ENCODE measurements around the gene TEKT5.
"Not testable (repeated sequence)": the region's sequence is repeated elsewhere in the genome, so short reads cannot be mapped to it uniquely, and the experiment has no call there.

Gene TEKT5

GRCh38 chr16:10652730-10653590, 41.8 kb downstream of the TEKT5 start:
- Histone ChIP-seq H3K27ac (ENCODE audit: low read depth, low read length) (no peak overlapping the region), H3K9ac (ENCODE audit: low read length) (no peak overlapping the region), H3K27me3 (ENCODE audit: control insufficient read depth, insufficient read depth, low read length) (no peaks in the 10 kb centered on the region), H3K36me3 (ENCODE audit: control insufficient read depth, insufficient read depth, low read length) (no peaks in the 10 kb centered on the region), H3K4me1 (ENCODE audit: control insufficient read depth, insufficient read depth, low read length) (no peaks in the 10 kb centered on the region), H3K4me3 (ENCODE audit: low read length) (no peak overlapping the region)

GRCh38 chr16:10649098-10649497, 45.6 kb downstream of the TEKT5 start:
- not testable (repeated sequence) for H3K36me3 ChIP-seq (ENCODE audit: control insufficient read depth, insufficient read depth, low read length); H3K4me1 ChIP-seq (ENCODE audit: control insufficient read depth, insufficient read depth, low read length); H3K4me3 ChIP-seq (ENCODE audit: low read length); H3K27me3 ChIP-seq (ENCODE audit: control insufficient read depth, insufficient read depth, low read length); H3K9ac ChIP-seq (ENCODE audit: low read length); H3K27ac ChIP-seq (ENCODE audit: low read depth, low read length)

GRCh38 chr16:10647721-10648296, 46.9 kb downstream of the TEKT5 start:
- Histone ChIP-seq H3K4me3 (ENCODE audit: low read length) (no peak overlapping the region), H3K27ac (ENCODE audit: low read depth, low read length) (no peak overlapping the region), H3K4me1 (ENCODE audit: control insufficient read depth, insufficient read depth, low read length) (no peaks in the 10 kb centered on the region), H3K36me3 (ENCODE audit: control insufficient read depth, insufficient read depth, low read length) (no peaks in the 10 kb centered on the region), H3K9ac (ENCODE audit: low read length) (no peak overlapping the region), H3K27me3 (ENCODE audit: control insufficient read depth, insufficient read depth, low read length) (no peaks in the 10 kb centered on the region)

GRCh38 chr16:10647264-10647720, 47.4 kb downstream of the TEKT5 start:
- no peaks in the 10 kb centered on the region for H3K27me3 ChIP-seq (ENCODE audit: control insufficient read depth, insufficient read depth, low read length)
- no peak overlapping the region for H3K9ac ChIP-seq (ENCODE audit: low read length)
- H3K27ac ChIP-seq (ENCODE audit: low read depth, low read length) = no peak overlapping the region
- H3K4me3 ChIP-seq (ENCODE audit: low read length) = no peak overlapping the region
- no peaks in the 10 kb centered on the region for H3K36me3 ChIP-seq (ENCODE audit: control insufficient read depth, insufficient read depth, low read length)
- H3K4me1 ChIP-seq (ENCODE audit: control insufficient read depth, insufficient read depth, low read length) = no peaks in the 10 kb centered on the region

GRCh38 chr16:10646581-10647263, 48.0 kb downstream of the TEKT5 start:
- Histone ChIP-seq H3K36me3 (ENCODE audit: control insufficient read depth, insufficient read depth, low read length) (no peaks in the 10 kb centered on the region), H3K4me3 (ENCODE audit: low read length) (no peak overlapping the region), H3K9ac (ENCODE audit: low read length) (no peak overlapping the region), H3K27ac (ENCODE audit: low read depth, low read length) (no peak overlapping the region), H3K27me3 (ENCODE audit: control insufficient read depth, insufficient read depth, low read length) (no peaks in the 10 kb centered on the region), H3K4me1 (ENCODE audit: control insufficient read depth, insufficient read depth, low read length) (no peaks in the 10 kb centered on the region)

- no peak overlapping the region for H3K27ac ChIP-seq (ENCODE audit: low read depth, low read length)
- H3K27me3 ChIP-seq (ENCODE audit: control insufficient read depth, insufficient read depth, low read length) = no peaks in the 10 kb centered on the region
- no peaks in the 10 kb centered on the region for H3K4me1 ChIP-seq (ENCODE audit: control insufficient read depth, insufficient read depth, low read length)
- no peak overlapping the region for H3K4me3 ChIP-seq (ENCODE audit: low read length)
- H3K36me3 ChIP-seq (ENCODE audit: control insufficient read depth, insufficient read depth, low read length) = no peaks in the 10 kb centered on the region
- H3K9ac ChIP-seq (ENCODE audit: low read length) = no peak overlapping the region
Observed at GRCh38 chr16:10646228-10646580, 48.5 kb downstream of the TEKT5 start.

- Histone ChIP-seq H3K27ac (ENCODE audit: low read depth, low read length) (no peak overlapping the region), H3K9ac (ENCODE audit: low read length) (no peak overlapping the region), H3K36me3 (ENCODE audit: control insufficient read depth, insufficient read depth, low read length) (no peaks in the 10 kb centered on the region), H3K4me1 (ENCODE audit: control insufficient read depth, insufficient read depth, low read length) (no peaks in the 10 kb centered on the region), H3K4me3 (ENCODE audit: low read length) (no peak overlapping the region), H3K27me3 (ENCODE audit: control insufficient read depth, insufficient read depth, low read length) (no peaks in the 10 kb centered on the region)
Observed at GRCh38 chr16:10644092-10644491, 50.6 kb downstream of the TEKT5 start.

GRCh38 chr16:10642964-10643363, 51.8 kb downstream of the TEKT5 start:
- Histone ChIP-seq H3K27me3 (ENCODE audit: control insufficient read depth, insufficient read depth, low read length) (no peaks in the 10 kb centered on the region), H3K4me1 (ENCODE audit: control insufficient read depth, insufficient read depth, low read length) (no peaks in the 10 kb centered on the region), H3K27ac (ENCODE audit: low read depth, low read length) (no peak overlapping the region), H3K36me3 (ENCODE audit: control insufficient read depth, insufficient read depth, low read length) (no peaks in the 10 kb centered on the region), H3K9ac (ENCODE audit: low read length) (no peak overlapping the region), H3K4me3 (ENCODE audit: low read length) (no peak overlapping the region)

GRCh38 chr16:10641953-10642949, 52.5 kb downstream of the TEKT5 start:
- no peak overlapping the region for H3K4me3 ChIP-seq (ENCODE audit: low read length)
- H3K9ac ChIP-seq (ENCODE audit: low read length) = no peak overlapping the region
- H3K36me3 ChIP-seq (ENCODE audit: control insufficient read depth, insufficient read depth, low read length) = no peaks in the 10 kb centered on the region
- H3K4me1 ChIP-seq (ENCODE audit: control insufficient read depth, insufficient read depth, low read length) = no peaks in the 10 kb centered on the region
- H3K27ac ChIP-seq (ENCODE audit: low read depth, low read length) = no peak overlapping the region
- no peaks in the 10 kb centered on the region for H3K27me3 ChIP-seq (ENCODE audit: control insufficient read depth, insufficient read depth, low read length)

GRCh38 chr16:10641555-10641952, 53.2 kb downstream of the TEKT5 start:
- Histone ChIP-seq H3K36me3 (ENCODE audit: control insufficient read depth, insufficient read depth, low read length) (no peaks in the 10 kb centered on the region), H3K4me1 (ENCODE audit: control insufficient read depth, insufficient read depth, low read length) (no peaks in the 10 kb centered on the region), H3K27ac (ENCODE audit: low read depth, low read length) (no peak overlapping the region), H3K27me3 (ENCODE audit: control insufficient read depth, insufficient read depth, low read length) (no peaks in the 10 kb centered on the region), H3K4me3 (ENCODE audit: low read length) (no peak overlapping the region), H3K9ac (ENCODE audit: low read length) (no peak overlapping the region)

- Histone ChIP-seq H3K27ac (ENCODE audit: low read depth, low read length) (no peak overlapping the region), H3K36me3 (ENCODE audit: control insufficient read depth, insufficient read depth, low read length) (no peaks in the 10 kb centered on the region), H3K9ac (ENCODE audit: low read length) (no peak overlapping the region), H3K4me1 (ENCODE audit: control insufficient read depth, insufficient read depth, low read length) (no peaks in the 10 kb centered on the region), H3K27me3 (ENCODE audit: control insufficient read depth, insufficient read depth, low read length) (no peaks in the 10 kb centered on the region), H3K4me3 (ENCODE audit: low read length) (no peak overlapping the region)
Observed at GRCh38 chr16:10640934-10641333, 53.8 kb downstream of the TEKT5 start.

- Histone ChIP-seq H3K9ac (ENCODE audit: low read length) (no peak overlapping the region), H3K27ac (ENCODE audit: low read depth, low read length) (no peak overlapping the region), H3K4me3 (ENCODE audit: low read length) (no peak overlapping the region), H3K4me1 (ENCODE audit: control insufficient read depth, insufficient read depth, low read length) (no peaks in the 10 kb centered on the region), H3K27me3 (ENCODE audit: control insufficient read depth, insufficient read depth, low read length) (no peaks in the 10 kb centered on the region), H3K36me3 (ENCODE audit: control insufficient read depth, insufficient read depth, low read length) (no peaks in the 10 kb centered on the region)
Observed at GRCh38 chr16:10638101-10638500, 56.6 kb downstream of the TEKT5 start.
